Measurements from ENCODE around the gene CHD2.

CHD2 gene

DNA sequence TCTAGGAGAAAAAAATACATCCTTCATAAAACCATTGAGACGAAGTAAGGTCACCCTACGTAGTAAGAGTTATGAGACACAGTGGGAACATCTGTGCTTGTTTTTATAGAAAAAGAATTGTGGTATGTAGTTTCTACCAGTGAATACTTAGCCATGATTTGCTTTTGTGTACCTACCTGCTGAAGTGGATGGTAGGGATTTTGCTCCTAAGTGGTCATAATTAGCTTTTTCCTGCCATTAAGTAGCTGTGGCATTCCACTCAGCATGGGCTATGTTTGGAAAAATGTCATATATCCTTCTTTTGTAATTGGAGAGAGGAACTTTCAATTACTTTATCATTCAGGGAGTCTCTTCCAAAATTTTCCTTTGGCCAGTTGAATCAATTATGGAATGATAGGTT lies 63.7 kb downstream of the CHD2 start:
- no peak for DNase-seq

DNA sequence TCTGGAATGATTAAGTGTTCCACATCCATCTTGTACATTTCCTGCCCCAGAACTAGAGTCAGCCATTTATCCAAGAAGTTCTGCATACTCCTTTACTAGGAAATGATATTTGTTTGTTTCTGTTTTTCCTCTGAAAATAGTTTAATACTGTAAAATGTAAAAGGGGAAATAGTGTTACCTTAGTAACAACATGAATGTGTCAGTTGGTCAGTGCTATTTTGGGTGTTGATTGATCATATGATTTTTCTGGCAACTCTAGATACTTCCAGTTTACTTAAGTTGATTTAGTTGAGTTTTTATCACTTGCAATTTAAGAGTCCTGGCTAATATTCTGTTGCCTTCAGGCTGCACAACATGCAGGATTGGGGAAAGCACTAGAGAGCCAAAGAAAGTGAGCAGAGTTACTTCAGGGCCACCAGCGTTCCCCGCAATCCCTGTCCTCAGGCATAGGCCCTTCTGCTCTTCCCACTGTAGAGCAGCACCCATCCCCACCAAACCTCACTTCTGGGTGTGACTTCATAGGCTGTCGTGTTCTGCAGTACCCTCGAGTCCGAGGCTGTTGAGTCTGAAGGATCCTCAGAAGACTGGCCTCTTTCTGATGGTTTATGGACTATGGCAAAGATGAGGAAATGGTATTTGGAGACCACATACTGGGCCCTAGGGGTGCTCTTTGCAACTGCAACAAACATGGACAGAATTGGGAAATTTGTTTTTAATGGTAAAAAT lies 69.0 kb downstream of the CHD2 start:
- no peak for DNase-seq

DNA sequence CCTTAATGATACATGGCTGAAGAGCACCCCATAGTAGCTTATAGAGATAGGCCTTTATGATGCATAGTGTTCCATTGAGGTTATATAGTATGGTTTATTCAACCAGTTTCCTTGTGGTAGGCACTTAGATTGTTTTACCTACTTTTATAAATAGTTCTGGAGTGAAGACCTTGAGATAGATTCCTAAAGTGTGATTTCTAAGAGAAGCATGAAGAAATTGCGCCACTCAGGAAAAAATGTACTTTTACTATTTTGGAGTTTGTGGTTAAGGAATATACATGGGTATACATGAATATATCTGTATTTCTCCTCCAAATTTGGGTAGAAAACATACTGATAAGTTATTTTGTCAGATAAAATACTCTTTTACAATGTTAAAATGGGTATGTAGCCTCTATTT lies 70.5 kb downstream of the CHD2 start:
- no peak for DNase-seq

DNA sequence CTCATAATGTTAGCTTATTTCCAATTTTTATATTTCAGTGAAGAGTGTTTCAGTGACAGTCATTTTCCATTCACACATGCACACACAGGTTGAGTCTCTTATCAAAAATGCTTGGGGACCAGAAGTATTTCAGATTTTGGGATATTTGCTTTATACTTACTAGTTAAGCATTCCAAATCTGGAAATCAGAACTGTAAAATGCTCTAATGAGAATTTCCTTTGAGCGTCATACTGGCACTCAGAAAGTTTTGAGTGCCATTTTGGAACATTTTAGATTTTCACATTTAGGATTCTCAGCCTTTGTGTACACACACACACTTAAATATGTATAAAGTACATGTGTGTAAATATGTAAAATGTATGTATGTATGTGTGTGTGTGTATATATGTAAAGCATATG lies 71.0 kb downstream of the CHD2 start:
- DNase-seq: no peak

DNA sequence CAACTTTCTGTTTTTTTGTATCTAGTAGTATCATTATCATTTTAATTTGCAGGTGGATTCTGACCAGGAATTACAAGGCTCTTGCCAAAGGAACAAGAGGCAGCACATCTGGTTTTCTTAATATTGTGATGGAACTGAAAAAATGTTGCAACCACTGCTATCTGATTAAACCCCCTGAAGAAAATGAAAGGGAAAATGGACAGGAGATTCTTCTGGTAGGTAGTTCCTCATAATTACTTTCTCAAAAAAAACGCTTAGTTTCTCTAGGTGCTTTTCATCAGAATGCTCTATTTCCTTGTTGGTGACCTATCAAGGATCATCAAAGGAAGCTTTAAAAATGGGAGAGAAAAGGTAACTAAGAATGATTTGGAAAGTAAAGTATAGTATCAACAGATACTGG lies 71.6 kb downstream of the CHD2 start:
- no peak for DNase-seq

DNA sequence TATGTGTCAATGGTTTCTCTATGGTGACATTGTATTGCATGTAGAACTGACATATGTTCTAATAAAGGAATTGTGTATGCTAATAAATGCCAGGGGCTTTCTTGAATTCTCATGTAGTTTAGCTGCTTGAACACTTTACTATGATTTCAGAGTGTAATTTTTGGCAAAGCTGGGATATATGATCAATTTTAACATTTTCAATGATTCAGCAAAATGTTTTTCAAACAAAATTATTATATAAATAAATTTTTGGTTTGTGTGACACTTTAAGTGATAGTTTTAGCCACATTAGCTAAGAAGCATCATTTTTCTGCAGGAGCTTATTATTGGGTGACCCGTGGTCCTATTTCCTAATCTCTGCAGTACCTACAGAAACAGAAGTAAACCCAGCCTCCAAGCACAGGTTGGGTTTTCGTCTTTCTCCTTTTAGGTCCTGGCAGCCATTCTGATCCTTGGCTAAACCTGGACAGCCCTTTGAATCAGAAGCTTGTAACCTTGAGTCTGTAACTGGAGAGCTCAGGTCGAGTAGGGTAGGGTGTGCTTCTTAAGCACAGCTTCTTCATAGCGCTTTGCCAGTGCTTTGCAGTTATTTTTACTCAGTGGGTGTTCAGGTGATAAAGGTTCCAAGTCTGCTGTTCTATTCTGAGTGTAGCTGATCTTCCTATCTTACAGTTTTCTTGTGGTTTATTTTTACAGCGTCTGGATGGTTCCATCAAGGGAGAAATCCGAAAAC lies 74.2 kb downstream of the CHD2 start:
- DNase-seq: no peak

DNA sequence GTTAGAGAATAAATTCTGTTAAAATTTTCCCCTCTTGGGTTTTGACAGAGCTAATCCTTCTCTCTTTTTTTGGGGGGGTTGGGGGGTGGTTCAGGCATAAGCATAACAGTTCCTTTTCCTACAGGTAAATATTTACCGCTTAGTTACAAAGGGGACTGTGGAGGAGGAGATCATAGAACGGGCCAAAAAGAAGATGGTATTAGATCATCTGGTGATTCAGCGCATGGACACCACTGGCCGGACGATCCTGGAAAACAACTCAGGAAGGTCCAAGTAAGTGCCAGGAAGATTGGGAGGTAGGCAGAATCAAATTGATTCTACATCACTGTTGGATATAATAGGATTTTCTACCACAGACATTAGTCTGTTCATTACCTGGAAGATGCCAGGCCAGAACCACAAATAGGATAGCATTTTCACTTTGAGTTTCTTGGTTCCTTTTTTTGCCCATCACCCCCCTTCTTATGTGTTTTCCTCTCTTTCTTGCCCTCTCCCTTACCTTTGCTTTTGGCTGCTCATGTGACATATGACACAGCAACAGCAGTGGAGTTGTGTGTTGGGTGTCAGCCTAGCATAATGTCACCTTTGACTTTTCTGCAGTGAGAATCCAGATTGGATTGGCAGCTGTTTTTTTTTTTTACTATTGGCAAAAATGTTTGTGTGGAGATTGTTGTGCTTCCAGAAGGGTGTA lies 79.0 kb downstream of the CHD2 start:
- no peak for DNase-seq

DNA sequence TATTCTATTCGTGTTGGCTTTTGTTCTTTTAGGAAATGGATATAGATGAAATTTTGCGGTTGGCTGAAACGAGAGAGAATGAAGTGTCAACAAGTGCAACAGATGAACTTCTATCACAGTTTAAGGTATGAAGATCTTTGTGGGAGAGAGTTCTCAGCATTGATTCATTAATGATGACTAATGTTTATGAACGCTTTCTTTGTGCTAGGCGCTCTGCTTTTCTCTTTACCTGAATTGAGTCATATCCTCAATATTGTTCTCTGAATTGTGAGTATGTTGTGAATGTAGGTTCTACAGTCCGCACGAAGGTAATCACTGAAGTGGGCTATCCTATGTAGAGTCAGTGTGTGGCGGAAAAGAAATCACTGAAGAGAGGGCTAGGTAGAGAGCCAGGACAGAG lies 81.2 kb downstream of the CHD2 start:
- DNase-seq: no peak

DNA sequence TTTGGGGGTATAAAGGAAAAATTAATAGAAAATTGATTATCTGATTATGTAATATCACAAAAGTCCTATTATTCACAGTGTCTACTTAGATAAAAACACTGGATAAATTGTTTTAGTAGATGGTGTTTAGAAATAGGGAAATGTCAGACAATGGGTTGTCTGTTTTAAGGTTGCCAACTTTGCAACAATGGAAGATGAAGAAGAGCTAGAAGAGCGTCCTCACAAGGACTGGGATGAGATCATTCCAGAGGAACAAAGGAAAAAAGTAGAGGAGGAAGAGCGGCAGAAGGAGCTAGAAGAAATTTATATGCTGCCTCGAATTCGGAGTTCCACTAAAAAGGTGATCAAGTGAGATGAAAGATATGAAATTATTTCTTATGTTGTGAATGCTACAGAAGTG lies 84.0 kb downstream of the CHD2 start:
- no peak for DNase-seq

DNA sequence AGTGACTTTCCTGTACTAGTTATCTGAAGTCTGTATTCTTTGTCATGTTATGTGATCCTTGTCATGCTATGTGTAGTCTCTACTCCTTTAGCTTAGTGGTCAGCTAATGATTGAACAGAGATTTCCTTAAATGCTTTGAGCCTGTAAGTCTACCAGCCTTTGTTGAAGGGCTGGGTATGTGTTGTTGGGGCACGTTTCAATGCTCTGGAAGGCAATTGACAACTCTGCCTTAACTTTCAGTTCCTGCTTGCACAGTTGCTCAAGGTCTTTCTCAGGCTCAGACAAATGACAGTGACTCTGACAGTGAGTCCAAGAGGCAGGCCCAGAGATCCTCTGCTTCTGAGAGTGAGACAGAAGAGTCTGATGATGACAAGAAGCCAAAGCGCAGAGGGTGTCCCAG lies 89.3 kb downstream of the CHD2 start:
- no peak for DNase-seq

DNA sequence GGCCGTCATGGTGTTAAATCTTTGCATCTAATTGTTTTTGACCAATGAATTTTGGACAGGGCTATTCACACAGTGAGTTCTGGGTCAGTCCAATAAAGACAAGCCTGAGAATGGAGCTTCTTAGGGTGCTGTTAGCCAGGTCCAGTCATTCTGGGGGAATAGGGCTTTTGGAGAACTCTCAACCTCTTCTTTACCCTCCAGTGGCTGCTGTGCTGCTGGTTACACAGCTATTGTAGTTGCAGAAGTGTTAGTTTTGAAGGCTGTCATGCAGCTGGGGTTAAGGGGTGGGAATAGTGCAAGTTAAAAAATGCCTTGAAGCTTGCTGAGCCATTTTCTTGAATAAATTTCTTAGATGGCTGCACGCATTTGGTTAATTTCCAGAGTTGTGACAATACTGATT lies 89.9 kb downstream of the CHD2 start:
- no peak for DNase-seq

DNA sequence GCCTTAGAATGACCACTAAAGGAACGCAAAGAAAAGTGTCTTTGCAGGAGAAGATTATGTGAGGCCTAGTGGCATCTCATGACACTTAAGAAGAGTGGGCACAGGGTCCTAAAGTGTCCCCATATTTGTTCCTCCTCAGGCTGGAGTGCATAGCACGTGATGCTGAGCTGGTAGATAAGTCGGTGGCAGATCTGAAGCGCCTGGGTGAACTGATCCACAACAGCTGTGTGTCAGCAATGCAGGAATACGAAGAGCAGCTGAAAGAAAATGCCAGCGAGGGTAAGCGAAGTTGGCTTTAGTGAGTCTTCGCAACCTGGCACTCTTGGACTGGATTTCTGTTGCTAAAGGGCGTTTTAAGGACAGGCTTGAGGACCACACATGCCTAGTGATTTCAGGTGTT lies 92.6 kb downstream of the CHD2 start:
- no peak for DNase-seq

DNA sequence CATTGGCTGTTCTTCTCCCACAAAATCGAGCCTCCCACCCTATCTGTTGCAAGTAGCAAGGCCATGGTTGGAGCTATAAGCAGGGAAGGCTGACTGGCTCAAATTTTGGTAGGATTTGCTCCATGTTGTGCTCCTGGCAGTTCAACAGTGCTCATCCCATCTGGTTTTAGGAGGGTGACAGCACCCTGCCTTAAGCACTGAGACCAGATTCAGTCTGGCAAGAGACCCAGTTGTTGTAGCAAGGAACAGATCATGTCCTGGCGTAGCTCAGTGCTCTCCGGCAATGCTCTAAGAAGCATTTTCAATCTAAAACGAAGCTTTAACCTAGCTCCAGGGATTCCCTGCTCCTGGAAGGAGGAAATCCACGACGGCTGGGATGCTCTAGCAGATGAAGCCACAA lies 97.7 kb downstream of the CHD2 start:
- no peak for DNase-seq

DNA sequence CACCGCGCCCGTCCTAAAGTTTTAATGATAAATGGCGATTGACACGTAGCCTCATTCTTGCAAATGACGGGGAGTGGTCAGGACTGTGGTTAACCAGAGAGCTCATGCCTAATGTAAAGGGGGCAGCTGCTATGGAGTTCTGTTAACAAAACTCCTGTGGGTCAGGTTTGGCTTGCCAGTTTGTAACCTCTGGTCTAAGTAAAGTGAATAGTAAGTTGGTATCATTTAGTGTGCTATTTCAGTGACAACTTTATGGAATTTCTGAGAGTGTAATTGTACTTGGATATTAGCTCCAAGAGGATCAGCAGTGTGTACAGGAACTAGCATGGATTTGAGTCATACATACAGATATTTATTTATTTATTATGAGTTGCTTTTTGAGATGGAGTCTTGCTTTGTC lies 101.0 kb downstream of the CHD2 start:
- no peak for DNase-seq

DNA sequence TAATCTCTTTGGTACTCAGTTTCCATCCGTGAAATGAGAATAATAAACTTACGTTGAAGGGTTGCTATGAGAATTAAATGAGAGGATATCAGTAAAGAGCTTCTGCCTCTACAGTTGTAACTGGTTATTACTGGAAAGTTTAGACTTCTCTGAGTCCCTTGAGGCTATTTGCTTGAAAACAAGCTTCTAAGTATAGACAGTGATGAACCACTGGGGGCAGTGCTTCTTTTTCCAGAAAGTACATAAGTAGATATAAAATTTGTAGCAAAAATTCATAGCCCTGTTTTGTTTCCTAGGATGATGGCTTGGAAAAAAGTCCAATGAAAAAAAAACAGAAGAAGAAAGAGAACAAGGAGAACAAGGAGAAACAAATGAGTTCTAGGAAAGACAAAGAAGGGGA lies 101.8 kb downstream of the CHD2 start:
- no peak for DNase-seq

DNA sequence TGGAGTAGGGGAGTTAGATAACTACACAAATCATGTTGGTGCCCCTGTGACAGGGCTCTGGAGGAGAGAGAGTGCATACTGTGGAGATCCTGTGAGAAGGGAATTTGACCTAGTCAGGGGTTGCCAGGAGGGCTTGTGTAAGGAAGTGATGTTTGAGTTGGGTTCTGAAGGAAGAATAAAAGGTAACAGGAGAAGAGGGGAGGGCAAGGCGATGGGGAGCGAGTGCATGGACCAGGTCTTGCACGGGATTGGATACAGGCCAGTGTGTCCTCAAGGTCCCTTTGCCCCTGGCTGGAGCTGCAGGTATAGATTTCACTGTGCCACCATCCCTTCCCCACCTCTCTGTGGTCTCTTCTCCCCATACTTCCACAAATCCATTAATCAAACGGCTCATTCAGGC lies 105.0 kb downstream of the CHD2 start:
- DNase-seq: no peak

DNA sequence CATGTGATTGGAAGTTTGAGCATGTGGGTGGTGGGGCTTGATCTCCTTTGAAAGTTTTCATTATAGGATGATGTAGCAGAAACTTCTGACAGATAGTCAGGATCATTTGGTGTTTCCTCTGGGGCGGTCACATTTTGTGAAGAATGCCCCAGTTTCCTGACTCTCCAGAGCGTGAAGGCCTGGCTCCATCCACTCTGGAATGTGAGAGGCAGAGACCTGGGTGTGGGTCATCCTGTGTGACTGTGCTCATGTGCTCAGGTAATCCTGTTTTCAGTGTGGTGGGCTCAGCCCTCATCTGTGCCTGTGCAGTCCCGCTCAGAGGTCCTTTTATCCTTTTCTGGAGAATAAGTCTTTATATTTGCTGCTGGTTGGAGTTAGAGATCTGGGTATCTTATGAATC lies 107.9 kb downstream of the CHD2 start:
- DNase-seq: no peak

DNA sequence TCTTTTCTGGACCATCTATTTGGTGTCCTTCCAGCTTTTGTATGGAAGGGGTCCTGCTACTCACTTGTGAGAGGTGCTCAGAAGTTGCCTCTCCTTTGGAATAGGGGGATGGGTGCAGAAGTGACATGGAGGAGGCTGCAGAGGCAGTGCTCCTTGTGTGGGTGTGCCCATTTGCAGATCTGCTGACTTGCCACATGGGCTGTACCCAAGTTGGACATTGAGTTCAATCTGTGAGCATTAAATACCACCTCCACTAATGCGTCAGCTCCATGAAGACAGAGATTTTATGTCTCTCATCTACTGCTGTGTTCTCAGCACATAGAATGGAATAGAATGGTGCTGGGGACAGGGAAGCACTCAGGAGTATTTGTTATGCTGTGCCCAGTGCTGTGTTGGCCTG lies 112.7 kb downstream of the CHD2 start:
- DNase-seq: no peak

DNA sequence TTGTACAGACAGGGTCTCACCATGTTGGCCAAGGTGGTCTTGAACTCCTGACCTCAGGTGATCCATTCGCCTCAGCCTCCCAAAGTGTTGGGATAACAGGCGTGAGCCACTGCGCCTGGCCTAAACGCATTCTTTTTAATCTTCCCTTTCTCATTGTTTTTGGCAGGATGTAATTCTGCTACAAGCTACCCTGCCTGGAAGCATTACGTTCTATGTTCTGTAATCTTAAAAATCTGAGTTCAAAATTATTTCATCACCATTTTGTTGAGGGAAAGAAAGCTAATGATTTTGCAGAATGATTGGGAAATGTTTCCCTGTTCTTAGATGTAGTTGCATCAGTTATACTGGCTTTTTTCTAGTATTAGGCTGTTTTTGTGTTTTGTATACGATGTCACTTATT lies 117.4 kb downstream of the CHD2 start:
- DNase-seq: no peak

DNA sequence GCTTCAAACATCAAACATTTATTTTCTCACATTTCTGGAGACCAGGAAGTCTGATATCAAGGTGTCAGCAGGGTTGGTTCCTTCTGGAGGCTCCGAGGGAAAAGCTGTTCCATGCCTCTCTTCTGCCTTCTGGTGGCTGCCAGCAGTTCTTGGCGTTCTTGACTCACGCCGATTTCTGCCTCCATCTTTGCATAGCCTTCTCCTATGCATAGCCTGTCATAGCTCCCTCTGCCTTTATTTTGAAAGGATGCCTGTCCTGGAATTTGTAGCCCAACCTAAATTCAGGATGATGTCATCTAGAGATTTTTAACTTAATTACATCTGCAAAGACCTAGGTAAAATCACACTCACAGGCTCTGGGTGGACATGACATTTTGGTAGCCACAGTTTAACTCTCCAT lies 118.5 kb downstream of the CHD2 start:
- DNase-seq: peak in 1 of 2 experiments; percentile 3

DNA sequence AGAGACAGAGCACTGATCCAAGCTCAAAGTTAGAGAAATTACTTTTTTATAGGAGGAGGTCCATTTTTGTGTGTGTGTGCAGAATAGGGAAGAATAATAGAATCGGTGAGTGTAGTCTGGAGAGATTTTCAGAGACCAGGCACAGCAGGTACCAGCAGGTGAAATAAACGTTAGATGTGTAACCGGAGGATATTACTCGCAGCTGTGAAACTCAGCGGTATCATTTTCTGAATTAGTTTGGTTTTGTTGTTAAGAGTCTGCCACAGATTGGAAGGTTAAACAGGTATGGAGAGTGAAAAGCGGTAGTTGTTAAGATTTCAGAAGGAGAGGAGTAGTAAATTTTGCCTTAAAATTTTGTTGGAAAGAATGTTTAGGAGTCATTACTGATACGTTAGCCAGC lies 119.0 kb downstream of the CHD2 start:
- no peak for DNase-seq

DNA sequence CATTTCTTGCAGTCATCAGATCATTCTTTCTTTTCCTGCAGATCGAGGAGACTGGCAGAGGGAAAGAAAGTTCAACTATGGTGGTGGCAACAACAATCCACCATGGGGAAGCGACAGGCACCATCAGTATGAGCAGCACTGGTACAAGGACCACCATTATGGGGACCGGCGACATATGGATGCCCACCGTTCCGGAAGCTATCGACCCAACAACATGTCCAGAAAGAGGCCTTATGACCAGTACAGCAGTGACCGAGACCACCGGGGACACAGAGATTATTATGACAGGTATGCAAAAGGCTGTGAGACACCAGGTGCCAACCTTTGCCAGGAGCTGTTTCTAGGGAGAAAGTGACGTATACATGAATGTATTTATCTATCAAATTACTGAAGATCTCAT lies 119.8 kb downstream of the CHD2 start:
- DNase-seq: no peak

DNA sequence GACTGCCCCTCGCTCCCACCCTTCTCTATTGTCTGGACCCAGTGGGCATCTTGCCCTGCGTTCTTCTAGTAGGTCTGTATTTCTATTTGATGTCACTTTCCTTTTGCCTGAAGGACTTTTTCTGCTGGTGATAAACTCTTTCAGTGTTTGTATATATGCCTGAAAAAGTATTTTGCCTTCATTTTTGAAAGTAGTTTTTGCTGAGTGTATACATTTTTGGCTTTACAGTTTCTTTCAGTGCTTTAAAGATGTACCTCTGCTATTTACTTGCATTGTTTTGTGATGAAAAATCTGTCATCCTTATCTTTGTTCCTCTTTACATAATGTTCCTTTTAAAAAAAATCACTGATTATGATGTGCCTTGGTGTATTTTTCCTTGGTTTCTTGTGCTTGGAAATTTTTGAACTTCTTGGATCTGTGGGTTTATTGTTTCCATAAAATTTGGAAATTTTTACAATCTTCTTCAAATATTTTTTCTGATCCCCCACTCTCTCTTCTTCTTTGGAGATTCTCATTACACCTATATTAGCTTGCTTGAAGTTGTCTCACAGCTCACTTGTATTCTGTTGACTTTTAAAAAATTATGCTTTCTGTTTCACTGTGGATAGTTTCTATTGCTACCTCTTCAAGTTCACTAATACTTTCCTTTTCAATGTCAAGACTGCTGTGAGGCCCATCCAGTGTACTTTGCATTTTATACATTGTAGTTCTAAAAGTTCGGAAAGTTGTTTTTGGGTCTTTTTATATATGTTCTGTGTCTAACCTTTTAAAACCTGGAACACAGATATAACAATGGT lies 121.0 kb downstream of the CHD2 start:
- DNase-seq: no peak

DNA sequence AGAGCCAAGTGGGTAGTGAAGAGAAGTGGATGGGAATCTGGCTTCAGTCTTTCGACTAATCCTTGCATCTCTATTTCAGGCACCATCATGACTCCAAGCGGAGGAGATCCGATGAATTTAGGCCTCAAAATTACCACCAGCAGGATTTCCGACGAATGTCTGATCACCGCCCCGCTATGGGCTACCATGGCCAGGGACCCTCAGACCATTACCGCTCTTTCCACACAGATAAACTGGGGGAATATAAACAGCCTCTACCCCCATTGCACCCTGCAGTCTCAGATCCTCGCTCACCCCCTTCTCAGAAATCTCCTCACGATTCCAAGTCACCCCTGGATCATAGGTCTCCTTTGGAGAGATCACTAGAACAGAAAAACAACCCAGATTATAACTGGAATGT lies 124.2 kb downstream of the CHD2 start:
- no peak for DNase-seq
